NCI-H748 treated with DMSO at 0.1 percent for 48 hours (cell line): ENCODE results near the gene CYP2B6.
"Not testable (repeated sequence)": the region's sequence is repeated elsewhere in the genome, so short reads cannot be mapped to it uniquely, and the experiment has no call there.

Experiments used
- DNase-seq: peaks from one replicate; lab custom pipeline; 2025; lab: John Stamatoyannopoulos, UW

Gene CYP2B6

DNA sequence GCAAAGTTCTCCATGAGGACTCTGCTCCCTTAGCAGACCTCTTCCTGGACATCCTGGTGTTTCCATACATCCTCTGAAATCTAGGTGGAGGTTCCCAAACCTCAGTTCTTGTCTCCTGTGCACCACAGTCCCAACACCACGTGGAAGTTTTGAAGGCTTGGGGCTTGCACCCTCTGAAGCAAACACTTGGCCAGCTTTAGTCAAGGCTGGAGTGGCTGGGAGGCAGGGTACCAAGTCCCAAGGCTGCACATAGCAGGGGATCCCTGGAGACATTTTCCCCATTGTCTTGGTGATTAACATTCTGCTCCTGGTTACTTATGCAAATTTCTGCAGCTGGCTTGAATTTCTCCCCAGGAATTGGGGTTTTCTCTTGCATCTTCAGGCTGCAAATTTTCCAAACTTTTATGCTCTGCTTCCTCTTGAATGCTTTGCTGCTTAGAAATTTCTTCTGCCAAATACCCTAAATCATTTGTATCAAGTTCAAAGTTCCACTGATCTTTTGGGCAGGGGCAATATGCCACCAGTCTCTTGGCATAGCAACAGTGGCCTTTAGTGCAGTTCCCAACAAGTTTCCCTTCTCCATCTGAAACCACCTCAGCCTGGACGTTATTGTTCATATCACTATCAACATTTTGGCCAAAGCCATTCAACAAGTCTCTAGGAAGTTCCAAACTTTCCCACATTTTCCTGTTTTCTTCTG is 10.2 kb upstream of the CYP2B6 start:
- not testable (repeated sequence) for DNase-seq

DNA sequence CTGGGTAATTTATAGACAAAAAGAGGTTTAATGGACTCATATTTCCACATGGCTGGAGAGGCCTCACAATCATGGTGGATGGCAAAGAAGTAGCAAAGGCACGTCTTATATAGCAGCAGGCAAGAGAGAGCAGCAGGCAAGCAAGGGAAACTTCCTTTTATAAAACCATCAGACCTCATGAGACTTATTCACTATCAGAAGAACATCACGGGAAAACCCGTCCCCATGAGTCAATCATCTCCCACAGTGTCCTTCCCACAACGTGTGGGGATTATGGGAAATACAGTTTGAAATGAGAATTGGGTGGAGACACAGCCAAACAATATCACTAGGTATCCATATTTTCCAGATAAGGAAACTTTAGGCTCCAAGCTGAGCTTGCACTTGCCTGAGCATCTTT is 9.5 kb upstream of the CYP2B6 start:
- DNase-seq: no peak

DNA sequence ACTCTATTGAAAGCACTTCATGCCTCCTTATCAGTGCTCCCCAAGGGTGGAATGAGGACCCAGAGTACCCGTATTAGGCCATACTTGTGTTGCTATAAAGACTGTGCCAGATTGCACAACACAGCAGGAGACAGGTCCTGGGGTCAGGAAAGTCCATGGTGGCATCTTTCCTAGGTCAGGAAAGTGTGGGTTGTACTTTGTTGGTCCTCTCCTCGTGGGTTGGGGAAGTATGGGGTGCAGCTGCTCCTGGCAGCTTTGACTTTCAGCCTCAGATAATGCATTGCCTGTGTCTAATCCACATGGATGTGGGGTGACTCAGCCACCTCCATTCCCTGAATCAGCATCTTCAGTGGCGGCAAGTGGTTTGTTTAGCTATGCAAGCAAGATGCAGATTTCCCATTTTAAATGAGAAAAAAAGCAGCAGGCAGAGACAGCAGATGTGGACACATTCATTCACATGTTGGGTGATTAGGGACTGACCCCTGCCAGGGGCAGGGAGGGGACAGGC is 8.4 kb upstream of the CYP2B6 start:
- no peak for DNase-seq

DNA sequence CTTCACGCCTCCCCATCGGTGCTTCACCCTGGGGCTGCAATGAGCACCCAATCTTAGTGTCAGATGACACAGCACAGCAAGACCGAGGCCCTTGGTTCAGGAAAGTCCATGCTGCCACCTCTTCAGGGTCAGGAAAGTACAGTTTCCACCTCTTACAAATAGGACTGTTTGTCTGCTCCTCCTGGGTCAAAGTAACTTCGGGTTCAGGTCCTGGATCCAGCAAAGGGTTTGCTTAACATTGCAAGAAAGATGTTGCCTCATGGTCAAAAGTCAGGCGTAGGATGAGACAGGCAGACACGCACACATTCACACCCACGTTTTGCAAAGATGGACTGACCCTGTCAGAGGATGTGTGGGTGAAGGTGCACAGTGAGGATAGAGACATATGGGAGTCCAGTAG is 1.6 kb upstream of the CYP2B6 start:
- DNase-seq: no peak

DNA sequence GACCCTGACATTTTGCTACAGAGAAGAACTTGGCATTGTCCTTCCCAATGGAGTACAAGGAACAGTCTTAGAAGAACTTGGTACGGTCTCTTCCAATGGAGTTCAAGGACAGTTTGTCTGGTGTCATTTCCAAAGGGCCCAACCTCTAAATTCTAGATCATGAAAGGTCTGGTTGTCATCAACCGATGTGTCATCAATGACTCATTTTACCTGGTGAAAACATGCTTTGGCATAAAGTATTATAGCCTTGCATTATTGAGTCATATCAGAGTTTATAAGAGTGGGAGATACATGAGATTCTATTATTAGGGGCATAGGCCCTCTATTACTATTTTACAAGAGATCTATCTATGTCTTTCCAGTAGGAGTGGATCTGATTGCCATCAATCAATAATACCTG is 4.3 kb downstream of the CYP2B6 start:
- DNase-seq: no peak

DNA sequence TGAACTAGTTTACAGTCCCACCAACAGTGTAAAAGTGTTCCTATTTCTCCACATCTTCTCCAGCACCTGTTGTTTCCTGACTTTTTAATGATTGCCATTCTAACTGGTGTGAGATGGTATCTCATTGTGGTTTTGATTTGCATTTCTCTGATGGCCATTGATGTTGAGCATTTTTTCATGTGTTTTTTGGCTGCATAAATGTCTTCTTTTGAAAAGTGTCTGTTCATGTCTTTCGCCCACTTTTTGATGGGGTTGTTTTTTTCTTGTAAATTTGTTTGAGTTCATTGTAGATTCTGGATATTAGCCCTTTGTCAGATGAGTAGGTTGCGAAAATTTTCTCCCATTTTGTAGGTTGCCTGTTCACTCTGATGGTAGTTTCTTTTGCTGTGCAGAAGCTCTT is 7.9 kb downstream of the CYP2B6 start:
- DNase-seq: not testable (repeated sequence)

DNA sequence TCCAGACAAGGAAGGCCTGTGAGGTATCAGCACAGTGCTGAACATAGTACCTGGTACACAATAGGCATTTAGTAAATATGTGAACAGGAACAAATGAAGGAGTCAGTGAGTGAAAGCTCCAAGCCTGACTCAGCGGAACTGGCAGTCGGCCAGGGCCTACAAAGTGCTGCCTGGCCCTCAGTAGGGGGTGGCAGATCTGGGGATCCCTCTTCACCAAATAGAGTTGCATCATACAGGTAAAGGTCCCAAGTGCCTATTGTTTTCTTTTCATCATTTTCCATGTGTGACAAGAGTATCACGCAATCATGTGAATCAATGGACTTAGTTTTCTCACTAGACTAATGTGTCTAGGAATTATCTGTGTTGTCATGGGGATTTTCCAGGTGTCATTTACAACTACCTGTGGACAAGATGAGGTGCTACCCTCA is 9.2 kb downstream of the CYP2B6 start:
- no peak for DNase-seq

DNA sequence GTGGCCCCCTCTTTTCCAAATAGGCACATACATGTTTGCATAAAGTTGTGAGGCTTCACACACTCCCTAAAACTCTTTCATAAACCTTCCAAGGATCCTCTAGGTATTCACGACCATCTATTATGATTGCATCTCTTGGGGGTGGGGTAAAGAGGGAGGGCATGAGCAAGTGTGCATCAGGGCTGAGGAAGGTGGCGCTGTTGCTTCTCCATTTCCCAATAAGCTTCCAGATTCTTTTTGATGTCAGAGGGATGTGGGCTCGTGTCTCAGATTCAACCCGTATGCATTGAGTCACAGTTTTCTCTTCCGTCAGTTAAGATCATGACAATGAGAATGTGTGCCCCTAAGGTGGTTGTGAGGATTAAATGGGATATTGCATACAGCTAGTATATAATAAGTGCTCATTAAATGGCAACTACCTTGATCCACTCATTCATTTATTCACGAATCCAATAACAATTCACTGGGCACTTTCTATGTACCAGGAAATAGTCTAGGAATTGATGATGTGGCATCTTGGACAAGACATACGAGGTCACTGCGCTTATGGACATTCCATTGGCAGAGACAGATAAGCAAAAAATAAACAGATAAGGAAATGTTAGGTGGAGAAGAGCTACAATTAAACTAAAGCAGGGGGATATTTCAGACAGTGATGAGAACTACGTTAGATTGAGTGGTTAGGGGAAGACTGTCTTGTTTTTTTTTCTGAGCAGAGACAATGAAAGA is 10.3 kb downstream of the CYP2B6 start:
- no peak for DNase-seq

DNA sequence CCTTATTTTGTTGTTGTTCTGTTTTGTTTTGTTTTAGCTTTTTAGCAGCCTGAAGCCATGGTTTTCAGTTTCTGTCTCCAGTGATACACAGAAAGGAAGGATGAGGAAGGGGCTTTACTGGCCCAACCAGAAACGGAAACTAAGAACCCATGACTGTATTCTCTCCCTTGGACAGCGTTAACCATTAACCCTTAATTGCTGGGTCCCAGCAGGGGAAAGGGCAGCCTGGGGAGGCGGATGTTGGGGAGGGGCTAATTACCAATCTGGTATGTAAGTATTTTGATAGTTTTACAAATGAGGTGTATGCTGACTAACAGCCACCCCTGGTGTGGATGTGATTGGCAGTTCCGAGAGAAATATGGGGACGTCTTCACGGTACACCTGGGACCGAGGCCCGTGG is 12.6 kb downstream of the CYP2B6 start:
- DNase-seq: not testable (repeated sequence)

DNA sequence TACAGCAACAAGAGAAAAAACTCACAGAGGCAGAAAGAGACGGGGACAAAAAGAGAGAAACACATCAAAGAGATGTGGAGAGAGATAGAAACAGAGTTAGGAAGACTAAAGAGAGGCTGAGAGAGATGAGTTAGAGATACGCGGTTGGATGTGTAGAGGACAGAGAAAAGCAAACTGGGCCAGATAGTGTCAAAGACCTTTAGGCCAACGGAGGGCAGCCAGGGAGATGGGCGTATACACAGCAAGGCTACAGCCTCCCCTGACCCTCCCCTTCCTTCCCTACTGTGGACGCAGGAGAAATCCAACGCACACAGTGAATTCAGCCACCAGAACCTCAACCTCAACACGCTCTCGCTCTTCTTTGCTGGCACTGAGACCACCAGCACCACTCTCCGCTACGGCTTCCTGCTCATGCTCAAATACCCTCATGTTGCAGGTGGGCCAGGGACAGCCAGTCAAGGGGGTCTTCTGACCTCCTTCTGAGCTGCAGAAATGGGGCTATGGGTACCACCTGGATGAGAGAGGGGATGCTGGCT is 18.7 kb downstream of the CYP2B6 start:
- no peak for DNase-seq

DNA sequence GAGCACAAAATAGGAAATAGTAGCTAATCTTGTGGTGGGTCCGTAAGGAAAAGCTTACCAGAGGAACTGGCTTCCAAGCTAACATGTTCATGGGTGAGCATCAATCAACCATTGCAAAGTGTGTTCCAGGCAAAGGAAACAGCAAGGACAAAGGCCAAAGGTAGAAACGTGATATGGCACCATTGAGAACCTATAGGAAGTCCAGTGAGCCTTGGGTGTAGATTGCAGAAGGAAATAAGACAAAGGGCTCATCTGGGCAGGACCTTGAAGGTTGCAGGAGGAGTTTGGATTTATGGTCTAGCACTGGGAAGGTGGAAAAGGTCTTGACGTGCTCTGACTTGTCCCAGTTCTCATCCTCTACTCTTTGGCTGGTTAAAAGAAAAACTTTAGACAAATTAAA is 22.3 kb downstream of the CYP2B6 start:
- DNase-seq: no peak

DNA sequence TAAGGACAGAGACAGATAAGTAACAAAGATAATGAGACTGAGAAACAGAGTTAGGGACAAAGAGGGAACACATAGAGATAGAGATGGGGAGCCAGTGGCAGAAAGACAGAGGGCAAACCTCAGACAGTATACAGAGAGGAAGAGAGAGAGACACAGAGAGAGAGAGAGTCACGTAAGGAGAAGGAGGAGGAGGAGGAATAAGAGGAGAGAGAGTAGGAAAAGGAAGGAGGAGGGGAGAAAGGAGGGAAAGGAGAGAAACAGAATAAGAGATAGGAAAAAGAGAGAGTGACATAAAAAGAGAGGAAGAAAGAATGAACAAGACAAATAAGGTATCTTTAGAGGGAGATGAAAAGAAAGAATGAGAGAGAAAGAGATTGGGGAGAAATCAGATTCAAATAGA is 23.6 kb downstream of the CYP2B6 start:
- no peak for DNase-seq

DNA sequence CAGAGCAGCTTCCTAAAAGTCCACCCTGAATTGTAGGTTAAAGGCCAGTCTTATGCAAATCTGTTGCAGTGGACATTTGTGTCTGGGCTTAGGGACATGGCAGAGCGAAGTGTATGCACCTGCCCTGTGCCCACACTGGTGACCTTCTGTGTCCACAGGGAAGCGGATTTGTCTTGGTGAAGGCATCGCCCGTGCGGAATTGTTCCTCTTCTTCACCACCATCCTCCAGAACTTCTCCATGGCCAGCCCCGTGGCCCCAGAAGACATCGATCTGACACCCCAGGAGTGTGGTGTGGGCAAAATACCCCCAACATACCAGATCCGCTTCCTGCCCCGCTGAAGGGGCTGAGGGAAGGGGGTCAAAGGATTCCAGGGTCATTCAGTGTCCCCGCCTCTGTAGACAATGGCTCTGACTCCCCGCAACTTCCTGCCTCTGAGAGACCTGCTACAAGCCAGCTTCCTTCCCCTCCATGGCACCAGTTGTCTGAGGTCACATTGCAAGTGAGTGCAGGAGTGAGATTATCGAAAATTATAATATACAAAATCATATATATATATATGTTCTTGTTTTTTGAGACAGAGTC is 25.5 kb downstream of the CYP2B6 start:
- DNase-seq: no peak

DNA sequence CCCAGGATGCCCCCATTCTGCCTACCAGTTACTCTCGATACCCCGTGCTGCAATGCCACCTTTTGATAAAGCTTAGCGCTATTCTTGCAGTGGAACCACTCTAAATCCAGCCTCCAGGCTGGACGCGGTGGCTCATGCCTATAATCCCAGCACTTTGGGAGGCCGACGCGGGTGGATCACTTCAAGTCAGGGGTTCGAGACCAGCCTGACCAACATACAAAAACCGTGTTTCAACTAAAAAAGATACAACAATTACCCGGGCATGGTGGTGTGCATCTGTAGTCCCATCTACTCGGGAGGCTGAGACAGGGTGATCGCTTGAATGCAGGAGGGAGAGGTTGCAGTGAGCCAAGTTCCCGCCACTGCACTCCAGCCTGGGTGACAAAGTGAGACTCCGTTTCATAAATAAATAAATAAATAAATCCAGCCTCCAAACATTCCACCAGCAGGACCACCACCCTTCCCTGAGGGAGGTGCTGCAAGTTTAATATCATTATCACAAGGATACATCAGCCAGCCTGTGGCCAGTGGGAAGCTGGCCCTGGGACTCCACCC is 27.7 kb downstream of the CYP2B6 start:
- DNase-seq: no peak

DNA sequence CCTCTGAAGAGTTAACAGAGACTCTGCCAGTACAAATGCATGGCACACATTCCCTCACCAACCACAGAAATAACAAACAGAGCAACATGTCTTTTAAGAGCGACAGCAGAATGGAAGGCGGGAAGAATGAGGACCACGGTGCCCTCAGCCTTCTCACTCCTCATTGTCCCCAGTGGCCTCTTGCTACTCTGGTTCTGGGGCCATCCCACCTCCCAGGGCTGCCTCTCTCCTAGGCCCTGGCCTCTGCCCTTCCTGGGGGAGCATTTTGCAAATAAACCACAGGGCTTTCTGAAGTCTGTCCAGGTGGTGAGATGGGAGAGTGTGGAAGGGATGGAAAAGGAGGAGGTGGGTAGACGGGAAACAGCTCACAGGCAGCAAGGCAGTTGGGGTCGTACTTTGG is 28.3 kb downstream of the CYP2B6 start:
- no peak for DNase-seq

DNA sequence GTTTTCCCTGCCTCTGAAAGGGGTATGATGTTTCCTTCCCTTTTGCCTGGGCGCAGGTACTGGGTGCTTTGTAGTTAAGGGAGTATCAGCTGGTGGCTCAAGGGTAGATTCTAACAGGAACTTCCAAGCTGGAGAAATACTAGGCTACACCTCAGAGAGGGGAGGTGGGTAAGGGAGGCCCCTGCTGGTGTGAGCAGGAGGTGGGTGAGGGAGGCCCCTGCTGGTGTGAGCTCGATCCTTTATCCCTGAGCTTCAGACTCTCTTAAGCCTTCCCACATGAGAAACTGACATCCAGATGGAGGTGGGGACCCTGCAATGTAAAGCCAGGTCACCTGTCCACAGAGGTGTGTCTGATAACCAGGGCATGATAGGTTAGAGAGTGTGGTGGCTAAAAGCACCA is 32.1 kb downstream of the CYP2B6 start:
- DNase-seq: no peak

DNA sequence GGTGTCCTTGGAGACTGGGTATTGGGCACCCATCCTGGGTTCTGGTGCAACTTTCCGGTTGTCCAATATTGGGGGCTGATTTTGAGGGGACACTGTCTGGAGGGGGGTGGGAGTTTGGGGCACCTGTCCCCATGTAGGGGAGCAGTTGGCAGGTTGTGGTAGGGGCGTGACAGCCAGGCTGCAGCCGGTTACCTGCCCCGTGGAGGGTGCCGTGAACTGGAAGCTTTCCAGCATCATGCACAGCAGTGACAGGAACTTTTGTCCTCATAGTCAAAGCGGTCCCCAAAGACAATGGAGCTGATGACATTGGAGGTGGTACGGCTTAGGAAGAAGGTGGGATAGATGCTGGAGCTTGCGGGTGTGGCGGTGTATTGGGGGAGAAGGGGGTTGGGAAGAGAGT is 34.3 kb downstream of the CYP2B6 start:
- no peak for DNase-seq

DNA sequence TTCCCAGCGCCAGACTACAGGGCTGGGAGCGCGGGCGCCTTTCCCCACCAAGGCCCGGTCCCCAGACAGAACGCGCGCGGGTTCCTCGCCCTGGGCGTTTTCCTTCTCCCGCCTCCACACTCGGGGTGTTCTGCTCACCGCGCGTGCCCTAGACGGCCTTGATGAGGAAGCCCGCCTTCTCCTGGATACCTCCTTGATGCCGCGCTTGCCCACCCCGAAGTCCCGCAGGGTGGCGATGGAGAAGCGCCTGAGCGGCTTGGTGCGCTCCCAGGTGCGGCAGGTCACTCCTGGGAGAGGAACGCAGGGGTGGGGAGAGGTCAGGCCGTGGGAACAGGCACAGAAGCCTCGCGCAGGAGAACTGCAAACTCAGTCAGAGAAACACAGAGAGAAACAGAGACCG is 34.8 kb downstream of the CYP2B6 start:
- DNase-seq: no peak

DNA sequence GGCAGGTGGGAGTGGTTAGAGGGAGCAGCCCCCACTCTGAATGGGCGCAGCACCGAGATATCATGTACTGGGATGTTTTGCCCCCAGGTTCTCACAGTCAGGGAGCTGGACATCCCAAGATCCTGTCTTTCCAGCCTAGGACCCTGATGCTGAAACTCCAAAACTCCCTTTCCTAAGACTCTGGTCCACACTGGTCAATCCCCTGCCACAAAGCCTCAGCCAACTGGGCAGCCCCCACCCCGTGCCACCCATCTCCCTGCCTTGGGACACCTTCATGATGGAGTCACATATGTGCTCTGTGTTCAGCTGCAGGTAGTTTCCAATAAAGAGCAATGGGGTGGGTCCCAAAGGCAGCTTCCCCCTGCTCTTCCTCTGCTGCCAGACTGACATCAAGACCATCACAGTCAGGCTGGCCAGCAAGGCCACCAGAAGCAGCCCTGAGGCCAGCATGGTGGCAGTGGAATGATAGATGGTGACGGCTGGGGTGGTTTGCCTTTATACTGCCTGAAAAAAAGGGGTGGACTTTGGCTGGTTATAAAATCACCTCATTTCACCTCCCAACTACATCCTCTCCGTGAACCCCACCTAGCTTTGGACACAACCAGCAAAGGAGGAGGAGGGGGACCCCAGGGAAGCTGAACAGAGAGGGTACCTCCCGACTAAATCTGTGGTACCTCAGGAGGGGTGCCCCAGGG is 36.3 kb downstream of the CYP2B6 start:
- DNase-seq: no peak

DNA sequence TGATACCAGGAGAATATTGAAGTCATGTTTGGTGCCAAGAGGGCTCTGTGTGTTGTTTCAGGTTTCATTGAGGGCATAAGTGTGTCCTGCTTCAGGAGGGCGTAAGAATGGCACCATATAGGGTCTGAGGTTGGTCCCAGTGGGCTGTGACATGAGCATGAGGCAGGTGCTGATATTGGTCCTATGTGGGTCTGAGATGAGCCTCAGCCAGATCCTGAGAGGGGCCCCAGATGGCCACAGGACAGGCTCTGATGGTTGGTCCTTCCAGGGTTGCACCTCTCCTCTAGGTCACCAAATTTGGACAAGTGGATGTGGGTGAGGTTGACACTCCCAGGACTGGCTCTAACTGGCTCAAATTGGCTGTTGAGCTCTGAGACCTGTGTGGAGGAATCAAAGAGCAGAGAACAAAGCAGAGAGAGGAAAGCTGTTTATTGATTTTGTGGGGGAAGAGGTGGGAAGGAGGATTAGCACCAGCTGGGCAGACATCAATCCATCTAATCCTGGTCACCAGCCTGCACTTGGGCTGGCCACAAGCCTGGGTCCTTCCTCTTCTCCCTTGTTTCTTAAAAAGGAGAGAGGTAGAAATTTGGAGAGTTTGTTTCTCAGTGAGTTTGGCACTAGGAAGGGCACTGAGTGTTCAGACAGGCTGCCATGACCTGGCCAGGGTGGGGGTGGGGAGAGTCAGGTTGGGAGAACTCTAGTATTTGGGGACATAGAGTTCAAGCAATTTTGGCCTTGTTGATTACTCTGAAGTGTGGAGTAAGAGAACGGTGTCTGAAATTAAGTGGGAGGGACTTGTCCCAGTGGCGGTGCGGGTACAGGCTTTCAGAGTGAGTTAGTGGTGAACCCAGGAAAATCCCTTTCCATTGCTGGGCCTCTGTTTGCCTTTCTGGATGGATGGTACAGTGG is 38.7 kb downstream of the CYP2B6 start:
- DNase-seq: no peak

DNA sequence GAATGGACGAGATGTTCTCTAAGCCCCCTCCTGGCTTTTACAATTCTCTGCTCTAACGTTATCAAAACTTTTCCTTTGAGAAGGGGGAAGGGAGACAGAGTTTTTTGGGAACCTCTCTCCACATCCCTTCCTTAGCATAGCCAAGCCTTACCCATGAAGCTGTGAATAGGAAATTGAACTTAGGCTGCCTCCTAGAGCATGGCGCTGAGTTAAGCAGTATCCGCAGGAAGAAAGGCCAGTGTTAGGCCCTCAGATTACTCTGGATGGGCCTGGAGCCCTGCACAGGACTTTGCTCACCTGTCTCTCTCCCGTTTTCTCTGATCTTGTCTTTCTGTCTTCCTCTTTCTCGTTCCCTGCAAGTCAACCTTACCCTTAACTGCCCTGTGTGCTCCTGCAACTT is 39.6 kb downstream of the CYP2B6 start:
- DNase-seq: no peak
